ENCODE measurements around the gene CUL1. TPM values are rescaled to one million over a fixed set of nuclear protein-coding genes. Genes with fewer than 3 reads are reported as not detected.

The CUL1 gene
- total RNA-seq, 1 experiment from 2014 or later, result 43.6 TPM

GRCh38 chr7:148704970-148705369 is 6.3 kb downstream of the CUL1 start:
- Histone ChIP-seq H3K36me3 (ENCODE audit: low read depth, low read length) (no peaks in the 10 kb centered on the region), H3F3A (ENCODE audit: low read length, unreplicated experiment) (no peaks in the 10 kb centered on the region), H3K4me1 (ENCODE audit: insufficient read depth, low read length) (peaks cover 29% of the 10 kb centered on the region), H3K9me3 (ENCODE audit: low read length) (no peaks in the 10 kb centered on the region), H3K4me3 (ENCODE audit: low read length) (no peak overlapping the region), H3K4me2 (ENCODE audit: low read length) (no peak overlapping the region), H3K27me3 (ENCODE audit: low read length) (no peaks in the 10 kb centered on the region), H3K79me2 (ENCODE audit: low read length) (peaks cover 100% of the 10 kb centered on the region), H3K9me2 (replicated peaks; ENCODE audit: low read length) (no peaks in the 10 kb centered on the region), H4K20me1 (ENCODE audit: low read length) (peaks cover 89% of the 10 kb centered on the region), H3K27ac (ENCODE audit: low read length) (no peak overlapping the region), H2AFZ (ENCODE audit: low read length) (no peak overlapping the region), H3K9ac (ENCODE audit: low read length) (no peak overlapping the region)
- no peak for TF ChIP-seq EZH2 (IDR thresholded peaks at IDR 0.05; ENCODE audit: low read length, unreplicated experiment)
- no peak for TF ChIP-seq CTCF (conservative IDR thresholded peaks at IDR 0.05; ENCODE audit: low read depth, low read length)
- ChIA-PET POLR2A (ENCODE audit: unreplicated experiment) (no interaction called here), CTCF (no interaction called here)
- intact Hi-C loops (cut with micrococcal nuclease), result loop anchor here (5.0 kb wide), 4 partner anchors 67 to 257 kb away; partner anchors contain the start of gene EZH2
- no TSS peak for BruUV-seq (replicated peaks)
- ATAC-seq, result no peak
- no peak for DNase-seq

DNA sequence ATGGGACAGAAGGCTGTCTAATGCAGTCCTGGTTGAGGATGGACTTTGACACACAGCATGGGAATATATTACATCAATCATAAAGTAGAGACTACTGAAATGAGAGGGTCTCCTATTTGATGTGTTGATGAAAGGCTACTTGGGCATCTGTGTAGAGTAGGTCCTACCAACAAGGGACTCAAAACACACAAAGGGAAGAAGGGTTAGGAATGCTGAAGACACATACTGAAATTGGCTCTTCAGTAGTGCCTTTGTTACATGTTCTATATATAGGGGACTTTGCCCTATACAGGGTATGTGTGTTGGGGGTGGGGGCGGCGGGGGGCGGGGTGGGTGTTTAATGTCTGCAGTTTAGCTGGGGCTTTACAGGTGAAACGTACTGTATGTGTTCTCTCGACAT is 7.7 kb downstream of the CUL1 start:
- Histone ChIP-seq H3F3A (ENCODE audit: low read length, unreplicated experiment) (no peaks in the 10 kb centered on the region), H2AFZ (ENCODE audit: low read length) (no peak overlapping the region), H3K79me2 (ENCODE audit: low read length) (peaks cover 100% of the 10 kb centered on the region), H3K27ac (ENCODE audit: low read length) (no peak overlapping the region), H3K4me1 (ENCODE audit: insufficient read depth, low read length) (peaks cover 20% of the 10 kb centered on the region), H3K4me3 (ENCODE audit: low read length) (no peak overlapping the region), H3K9me2 (replicated peaks; ENCODE audit: low read length) (no peaks in the 10 kb centered on the region), H3K9ac (ENCODE audit: low read length) (no peak overlapping the region), H3K4me2 (ENCODE audit: low read length) (no peak overlapping the region), H3K9me3 (ENCODE audit: low read length) (no peaks in the 10 kb centered on the region), H4K20me1 (ENCODE audit: low read length) (peaks cover 84% of the 10 kb centered on the region), H3K36me3 (ENCODE audit: low read depth, low read length) (no peaks in the 10 kb centered on the region), H3K27me3 (ENCODE audit: low read length) (no peaks in the 10 kb centered on the region)
- intact Hi-C loops (cut with micrococcal nuclease), result no loop called here
- CTCF ChIA-PET, result no interaction called here
- ATAC-seq (no peak), DNase-seq (no peak)
- TF ChIP-seq CTCF (conservative IDR thresholded peaks at IDR 0.05; ENCODE audit: low read depth, low read length) (no peak), EZH2 (IDR thresholded peaks at IDR 0.05; ENCODE audit: low read length, unreplicated experiment) (no peak), EZH2phosphoT487 (IDR thresholded peaks at IDR 0.05; ENCODE audit: borderline replicate concordance, low read length) (no peak)
- BruUV-seq (replicated peaks), result no TSS peak
- POLR2A ChIA-PET (ENCODE audit: unreplicated experiment), result no interaction called here

GRCh38 chr7:148708026-148708885 is 9.6 kb downstream of the CUL1 start:
- Histone ChIP-seq H2AFZ (ENCODE audit: low read length) (no peak overlapping the region), H3K9me2 (replicated peaks; ENCODE audit: low read length) (no peaks in the 10 kb centered on the region), H3K4me1 (ENCODE audit: insufficient read depth, low read length) (peaks cover 6% of the 10 kb centered on the region; the same call in 1 of the 2 replicates), H3K27ac (ENCODE audit: low read length) (no peak overlapping the region), H3K79me2 (ENCODE audit: low read length) (peaks cover 100% of the 10 kb centered on the region), H3K9me3 (ENCODE audit: low read length) (no peaks in the 10 kb centered on the region), H3K27me3 (ENCODE audit: low read length) (no peaks in the 10 kb centered on the region), H3K4me3 (ENCODE audit: low read length) (no peak overlapping the region), H3F3A (ENCODE audit: low read length, unreplicated experiment) (no peaks in the 10 kb centered on the region), H3K9ac (ENCODE audit: low read length) (no peak overlapping the region), H3K36me3 (ENCODE audit: low read depth, low read length) (no peaks in the 10 kb centered on the region), H4K20me1 (ENCODE audit: low read length) (peaks cover 84% of the 10 kb centered on the region), H3K4me2 (ENCODE audit: low read length) (no peak overlapping the region)
- CTCF ChIA-PET, result no interaction called here
- POLR2A ChIA-PET (ENCODE audit: unreplicated experiment), result interaction anchor here (0.6 kb wide), 1 partner anchor 280 kb away, joined by 4 read pairs; no protein-coding TSS in a partner anchor
- intact Hi-C loops (cut with micrococcal nuclease), result no loop called here
- no peak for TF ChIP-seq EZH2phosphoT487 (IDR thresholded peaks at IDR 0.05; ENCODE audit: borderline replicate concordance, low read length)
- no peak for TF ChIP-seq CTCF (conservative IDR thresholded peaks at IDR 0.05; ENCODE audit: low read depth, low read length)
- no peak for TF ChIP-seq EZH2 (IDR thresholded peaks at IDR 0.05; ENCODE audit: low read length, unreplicated experiment)
- BruUV-seq (replicated peaks), result no TSS peak
- DNase-seq, result no peak
- ATAC-seq, result no peak

All from PC-3 (cell line).